IPS-11a (cell line): ENCODE results near the gene PLA2G4D.

ENCODE experiments used
- H3K4me3 ChIP-seq: one replicate; pipeline ENCODE4 v1.5.1; 2013; ENCODE audit warnings: low read depth, low read length, control low read depth

Gene PLA2G4D

GRCh38 chr15:42090781-42091180 lies 3.6 kb downstream of the PLA2G4D start:
- H3K4me3 ChIP-seq, result no peak overlapping the region

DNA sequence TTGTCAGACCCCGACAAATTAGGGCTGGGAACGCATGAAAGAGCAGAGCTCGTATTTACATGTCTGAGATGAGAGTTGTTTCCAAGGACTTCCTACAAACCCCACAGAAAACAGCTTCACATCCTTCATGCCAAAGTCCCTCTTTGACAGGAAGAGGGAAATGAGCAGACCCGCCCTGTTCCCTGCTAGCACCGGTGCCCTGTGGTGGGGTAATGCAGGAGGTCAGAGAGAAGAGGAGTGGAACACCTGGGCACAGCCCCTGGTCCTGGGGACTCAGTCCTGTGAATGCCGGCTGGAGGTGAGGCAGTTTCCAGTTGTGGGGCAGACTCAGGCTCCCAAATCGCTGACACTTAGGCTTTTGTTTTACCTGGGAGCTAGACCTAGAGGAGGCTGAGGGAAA lies 4.0 kb downstream of the PLA2G4D start:
- no peak overlapping the region for H3K4me3 ChIP-seq

DNA sequence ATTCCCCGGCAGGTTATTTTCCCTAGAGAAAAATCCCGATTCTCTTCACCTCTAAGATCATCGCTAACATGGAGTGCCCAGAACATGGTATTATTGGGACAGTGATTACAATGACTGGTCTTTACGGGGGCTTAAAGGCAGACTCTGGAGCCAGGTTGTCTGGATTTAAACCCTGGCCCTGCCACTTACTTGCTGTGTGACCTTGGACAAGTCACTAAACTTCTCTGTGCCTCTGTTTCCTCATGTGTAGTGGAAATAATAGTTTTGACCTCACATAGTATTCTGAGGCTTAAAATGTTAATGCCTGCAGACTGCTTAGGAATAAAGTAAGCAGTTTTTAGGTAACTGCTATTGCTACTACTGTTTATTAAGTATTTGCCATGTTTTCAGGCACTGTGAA lies 4.4 kb downstream of the PLA2G4D start:
- no peak overlapping the region for H3K4me3 ChIP-seq

DNA sequence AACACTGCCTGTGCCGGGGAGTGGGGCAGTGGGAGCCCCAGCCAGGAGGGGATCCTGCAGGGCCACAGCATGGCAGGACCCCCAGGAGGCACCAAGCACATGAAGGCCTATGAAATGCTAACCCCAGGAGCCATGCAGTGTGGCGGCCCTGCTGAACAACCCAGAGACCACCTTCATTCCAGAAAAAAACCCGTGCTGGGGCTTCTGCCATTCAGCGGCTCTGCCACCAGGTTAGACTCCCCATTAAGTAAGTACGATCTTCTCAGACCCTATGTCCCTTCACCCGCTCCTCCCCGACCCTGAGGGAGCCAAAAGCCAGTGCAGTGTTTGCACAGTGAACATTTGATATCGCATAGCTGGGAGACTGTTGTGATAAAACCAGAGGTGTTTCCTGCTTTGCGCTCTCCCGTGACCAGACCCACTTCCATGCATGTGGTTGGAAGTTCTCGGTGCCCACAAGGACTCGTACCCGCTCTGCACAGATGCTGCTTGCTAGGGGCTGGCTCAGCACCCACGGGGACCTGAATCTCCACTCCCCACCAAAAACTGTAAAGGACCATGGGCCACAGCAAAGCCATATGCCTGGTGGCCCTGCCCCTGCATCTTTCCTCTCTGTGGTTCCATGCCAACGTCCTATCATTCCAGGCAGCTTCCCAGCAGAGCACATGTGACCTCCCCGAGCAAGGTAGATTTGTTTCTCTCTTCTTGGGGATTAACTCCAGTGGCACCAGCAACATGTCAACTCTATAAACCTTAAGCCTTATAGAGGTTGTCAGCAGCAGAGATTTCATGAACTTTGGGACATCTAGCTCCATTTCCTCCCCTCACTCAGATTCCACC lies 5.3 kb downstream of the PLA2G4D start:
- no peak overlapping the region for H3K4me3 ChIP-seq

DNA sequence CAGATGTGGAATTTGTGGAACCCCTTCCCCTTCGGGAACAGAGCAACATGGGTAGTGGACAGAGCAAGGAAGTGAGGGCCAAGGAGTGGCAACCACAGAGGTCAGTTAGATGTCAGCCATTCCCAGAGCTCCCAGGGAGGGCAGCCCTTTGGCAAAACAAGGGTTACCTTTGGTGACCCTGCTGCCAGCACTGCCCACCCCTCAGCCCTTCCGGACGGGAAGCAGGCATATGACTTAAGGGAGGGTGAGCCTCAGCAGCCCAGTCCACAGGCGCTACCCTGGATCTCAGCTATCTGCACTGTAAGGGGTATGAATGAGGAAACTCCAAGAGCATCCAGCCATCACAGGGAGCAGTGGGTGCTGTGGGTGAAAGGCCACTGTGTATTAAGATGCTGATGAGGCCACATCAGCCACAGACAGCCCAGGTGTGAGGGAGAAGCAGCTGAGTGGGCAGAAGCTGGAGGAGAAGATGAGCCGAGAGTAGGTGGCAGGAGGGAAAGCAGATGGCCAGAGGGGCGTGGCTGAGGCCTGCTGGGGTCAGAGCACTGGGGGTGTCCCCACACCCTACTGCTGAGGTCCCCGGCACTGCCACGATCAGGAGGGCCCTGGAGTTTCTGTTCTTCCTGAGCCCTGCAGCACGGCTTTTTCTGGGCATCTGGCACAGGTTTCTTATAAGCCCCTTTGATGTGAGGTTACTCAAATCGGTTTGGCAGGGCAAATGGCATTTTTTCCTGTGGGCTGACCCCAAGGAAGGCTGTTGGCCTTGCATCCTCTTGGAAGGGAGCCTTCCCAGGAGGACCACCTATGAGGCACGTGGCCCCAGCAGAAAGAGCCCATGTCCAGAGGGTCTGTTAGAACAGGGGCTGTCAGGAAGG lies 6.2 kb downstream of the PLA2G4D start:
- no peak overlapping the region for H3K4me3 ChIP-seq

DNA sequence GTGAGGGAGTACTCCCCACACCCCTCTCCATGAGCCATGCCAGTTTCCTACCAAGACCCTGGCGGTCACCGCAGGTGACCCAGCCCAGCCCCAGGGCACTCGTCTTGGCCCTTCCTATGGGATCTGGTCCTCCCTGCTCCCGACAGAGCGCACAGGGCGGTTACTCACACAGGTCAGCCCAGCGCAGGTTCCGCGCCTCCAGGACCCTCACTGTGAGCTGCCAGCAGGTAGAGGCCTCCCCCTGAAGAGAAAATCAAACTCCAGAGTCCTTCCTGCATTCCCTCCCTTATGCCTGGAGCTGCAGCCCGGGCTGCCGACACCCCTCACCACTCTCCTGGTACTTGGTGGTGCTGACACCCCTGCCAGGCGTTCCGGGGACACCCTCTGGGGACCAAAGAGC lies 6.9 kb downstream of the PLA2G4D start:
- H3K4me3 ChIP-seq, result no peak overlapping the region

DNA sequence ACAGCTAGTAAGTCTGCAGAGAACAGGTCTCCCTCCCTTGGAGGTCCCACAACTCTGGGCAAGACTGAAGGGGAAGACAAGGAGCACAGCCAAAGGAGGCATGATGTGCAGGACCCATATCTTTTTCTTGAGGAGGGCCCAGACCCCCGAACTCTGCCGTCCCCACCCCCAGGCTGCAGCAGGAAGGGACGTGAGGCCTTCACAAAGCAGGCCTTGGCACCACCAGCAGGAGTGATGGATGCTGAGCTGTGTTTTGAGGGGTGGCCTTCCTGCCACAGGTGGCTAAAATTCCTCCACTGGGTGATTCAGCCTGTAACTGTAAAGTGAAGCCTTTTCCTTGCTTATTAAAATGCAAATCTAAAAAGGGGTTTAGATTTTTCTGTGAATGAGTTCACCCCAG lies 8.6 kb downstream of the PLA2G4D start:
- H3K4me3 ChIP-seq, result no peak overlapping the region

DNA sequence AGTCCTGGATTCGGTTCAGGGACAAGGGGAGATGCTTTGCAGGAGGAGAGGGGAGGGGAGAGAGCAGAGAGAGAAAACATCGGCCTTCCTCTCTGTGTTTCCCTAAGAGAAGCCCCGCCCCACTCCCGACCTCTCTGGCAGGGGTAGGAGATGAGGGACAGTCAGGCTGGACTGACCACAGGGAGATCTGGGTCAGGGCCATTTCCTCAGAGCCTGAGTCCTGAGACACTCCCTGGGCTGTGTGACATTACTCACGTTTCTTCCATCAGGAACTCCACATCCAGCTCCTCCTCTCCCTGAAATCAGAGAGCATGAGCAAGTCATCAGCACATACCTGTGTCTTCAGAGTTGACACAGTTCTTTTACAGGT lies 9.1 kb downstream of the PLA2G4D start:
- no peak overlapping the region for H3K4me3 ChIP-seq

GRCh38 chr15:42084465-42085235 lies 9.7 kb downstream of the PLA2G4D start:
- no peak overlapping the region for H3K4me3 ChIP-seq

DNA sequence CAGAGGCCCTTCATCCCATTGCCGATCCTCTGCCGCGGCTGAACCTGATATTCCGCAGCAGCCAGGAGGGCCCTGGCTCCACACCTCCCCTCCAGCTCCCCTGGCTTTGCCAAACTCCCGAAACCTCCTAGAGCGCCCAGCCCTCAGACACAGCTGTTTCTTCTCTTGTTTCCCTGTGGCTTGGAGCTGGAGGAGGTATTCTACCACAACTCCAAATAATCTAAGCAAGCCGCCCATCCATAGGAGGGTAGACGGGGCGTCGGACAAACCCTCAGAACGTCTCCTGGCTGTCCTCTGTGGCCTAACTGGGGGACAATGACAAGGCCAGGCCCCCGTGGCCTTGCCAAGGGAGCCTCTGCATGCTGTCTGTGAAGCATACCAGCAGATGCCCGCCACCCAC lies 10.4 kb downstream of the PLA2G4D start:
- H3K4me3 ChIP-seq, result no peak overlapping the region

- no peak overlapping the region for H3K4me3 ChIP-seq
Observed at GRCh38 chr15:42083605-42083908, 10.8 kb downstream of the PLA2G4D start.

DNA sequence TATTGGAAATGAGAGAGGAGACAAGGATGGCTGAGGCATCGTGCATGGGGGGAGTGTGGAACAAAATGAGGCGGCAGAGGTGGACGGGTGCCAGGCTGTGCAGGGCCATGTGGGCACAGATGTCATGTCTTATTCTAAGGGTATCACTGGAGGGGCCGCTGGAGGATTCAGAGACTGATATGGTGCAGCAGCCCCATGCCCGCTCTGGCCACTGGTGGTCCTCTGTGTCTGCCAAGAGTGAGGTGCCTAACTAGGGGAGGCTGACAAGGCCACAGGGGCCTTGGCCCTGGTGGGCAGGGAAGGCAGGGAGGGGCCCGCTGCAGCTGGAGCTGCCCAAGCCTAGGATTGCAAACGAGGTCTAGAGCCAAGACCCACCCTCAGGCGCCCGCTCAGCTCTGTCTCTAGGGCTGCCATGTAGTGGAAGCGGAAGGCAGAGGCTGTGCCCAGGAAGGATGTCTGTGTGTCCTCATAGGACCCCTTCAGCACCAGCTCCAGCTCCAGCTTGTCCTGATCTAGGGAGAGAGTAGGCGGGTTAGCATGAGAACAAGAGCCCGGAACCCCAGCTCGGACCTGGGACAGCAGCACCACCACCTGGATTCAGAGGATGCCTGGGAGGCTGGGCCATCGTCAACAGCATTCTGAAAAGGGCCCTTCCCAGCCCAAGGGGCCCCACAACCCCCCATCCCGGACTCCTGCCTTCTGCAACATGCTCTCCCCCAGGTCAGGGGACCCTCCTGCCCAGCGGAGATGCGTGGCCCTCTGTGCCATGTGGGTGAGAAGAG lies 11.3 kb downstream of the PLA2G4D start:
- H3K4me3 ChIP-seq, result no peak overlapping the region

GRCh38 chr15:42082141-42082540 lies 12.2 kb downstream of the PLA2G4D start:
- no peak overlapping the region for H3K4me3 ChIP-seq

DNA sequence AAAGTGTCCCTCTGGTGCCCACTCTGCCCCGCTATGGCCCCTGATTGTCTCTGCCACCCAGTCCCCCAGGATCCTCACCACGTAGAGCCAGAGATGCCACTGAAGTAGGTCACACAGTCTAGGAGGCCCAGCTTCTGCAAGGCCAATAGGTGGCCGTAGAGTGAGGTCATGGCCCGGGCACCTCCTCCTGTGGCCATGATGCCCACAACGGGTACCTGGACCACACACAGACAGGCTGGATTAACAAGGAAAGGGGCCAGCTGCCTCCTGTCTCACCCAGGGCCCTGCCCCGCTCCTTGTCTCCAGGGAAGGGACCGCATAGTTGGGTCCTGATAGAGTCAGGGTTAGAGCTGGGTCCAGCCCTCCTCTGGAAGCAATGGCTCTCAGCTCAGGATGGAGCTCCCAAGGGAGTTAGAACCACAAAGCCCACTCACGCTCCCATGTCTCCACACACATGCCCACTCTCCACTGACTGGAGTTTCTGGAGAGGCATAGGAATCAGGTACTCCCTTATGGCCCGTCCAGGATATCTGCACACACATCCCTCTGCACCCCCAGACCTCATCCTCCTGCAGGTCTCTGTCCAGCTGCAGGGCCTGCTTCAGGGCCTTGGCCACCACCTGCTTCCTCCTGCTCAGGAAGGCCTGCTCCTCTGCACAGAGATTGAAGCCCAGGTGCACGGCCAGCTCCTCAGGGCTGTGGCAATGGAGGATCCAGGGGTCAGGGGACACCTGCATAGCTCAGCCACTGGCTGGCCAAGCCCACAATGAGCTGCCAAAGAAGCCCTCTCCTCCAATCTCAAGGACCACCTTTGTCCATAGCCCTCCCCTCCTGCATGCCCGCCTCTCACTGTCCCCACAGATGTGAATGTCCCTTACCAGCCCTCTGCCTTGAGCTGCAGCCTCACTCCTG lies 13.2 kb downstream of the PLA2G4D start:
- no peak overlapping the region for H3K4me3 ChIP-seq

DNA sequence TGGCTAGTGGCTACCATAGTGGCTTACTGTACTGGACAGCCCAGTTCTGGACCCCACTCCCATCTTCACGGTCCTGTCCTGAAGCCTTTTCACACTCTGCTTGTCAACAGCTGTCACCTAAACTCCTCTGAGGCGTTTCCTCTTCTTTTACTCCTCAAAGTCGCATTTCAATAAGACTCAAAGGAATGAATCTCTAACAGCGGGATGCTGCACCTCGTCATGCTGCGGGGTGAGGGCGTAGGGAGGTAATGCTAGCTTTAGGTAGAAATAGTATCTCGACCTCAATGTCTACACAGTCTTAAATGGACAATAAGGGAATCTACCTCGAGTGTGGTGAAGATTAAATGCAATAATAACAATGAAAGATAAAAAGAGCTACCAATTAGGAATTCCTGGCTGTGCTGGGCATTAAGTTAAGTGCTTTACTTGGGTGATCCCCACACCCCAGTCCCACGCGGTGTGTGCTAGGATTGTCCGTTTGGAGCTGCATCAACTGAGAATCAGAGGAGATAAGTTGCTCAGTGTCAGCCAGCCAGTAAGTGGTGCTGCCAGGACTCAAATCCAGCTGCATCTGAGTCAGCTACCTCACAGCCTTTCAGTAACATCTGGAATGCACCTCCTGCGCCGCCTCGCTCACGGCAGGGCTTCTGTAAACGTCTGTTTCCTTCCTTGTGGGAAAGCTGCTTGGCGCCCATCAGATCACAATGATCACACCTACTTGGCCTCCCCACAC lies 14.0 kb downstream of the PLA2G4D start:
- H3K4me3 ChIP-seq, result no peak overlapping the region

DNA sequence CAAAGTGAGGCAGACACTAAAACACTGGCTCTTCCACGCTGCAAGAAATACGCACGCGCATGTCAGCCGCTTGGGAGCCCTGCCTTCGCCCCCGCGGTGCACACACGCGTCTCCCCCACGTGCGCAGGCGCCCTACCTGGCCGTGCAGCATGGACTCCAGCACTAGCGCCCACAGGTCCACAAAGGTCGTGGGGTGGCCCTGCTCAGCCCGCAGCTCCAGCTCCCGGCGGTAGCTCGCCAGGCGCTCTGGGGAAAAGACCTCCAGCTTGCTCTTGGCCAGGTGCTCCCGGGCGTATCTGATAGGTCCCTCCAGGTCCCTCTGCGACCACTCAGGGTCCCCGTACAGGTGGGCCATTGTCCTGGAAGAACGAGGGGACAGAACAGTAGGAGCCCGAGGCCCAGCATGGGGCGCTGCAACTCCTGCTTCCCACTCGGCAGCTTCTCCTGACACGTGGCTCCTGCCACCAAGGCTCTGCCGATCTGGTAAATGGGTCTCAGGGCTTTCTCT lies 14.9 kb downstream of the PLA2G4D start:
- H3K4me3 ChIP-seq, result no peak overlapping the region

GRCh38 chr15:42078903-42079302 lies 15.5 kb downstream of the PLA2G4D start:
- H3K4me3 ChIP-seq, result no peak overlapping the region

DNA sequence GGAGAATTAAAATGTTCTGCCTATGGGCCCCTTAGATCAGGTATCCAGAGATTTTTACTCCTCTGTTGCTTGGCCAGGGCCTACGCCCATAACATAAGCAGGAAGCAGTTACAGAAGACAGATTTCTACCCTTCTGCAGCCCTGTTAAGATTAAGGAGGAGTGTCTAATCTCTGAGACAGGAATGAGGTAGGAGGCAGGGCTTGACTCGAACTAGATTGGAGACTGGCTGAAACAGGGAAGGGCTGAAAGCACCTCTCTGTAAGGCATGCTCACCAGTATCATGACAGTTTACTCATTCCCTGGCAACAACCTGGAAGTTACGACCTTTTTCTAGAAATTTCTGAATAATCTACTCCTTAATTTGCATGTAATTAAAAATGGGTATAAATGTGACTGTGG lies 16.7 kb downstream of the PLA2G4D start:
- H3K4me3 ChIP-seq, result no peak overlapping the region

- H3K4me3 ChIP-seq, result no peak overlapping the region
Observed at GRCh38 chr15:42073418-42073817, 20.9 kb downstream of the PLA2G4D start.
